NB4 (cell line): ENCODE measurements around the gene BTBD16.

Experiments used
- POLR2A ChIP-seq: IDR thresholded peaks from 2 replicates; pipeline ENCODE4 v1.6.1; 2011; ENCODE audit warnings: mild to moderate bottlenecking; ENCODE audit not compliant: insufficient read length; ENCODE audit errors: extremely low read depth
- TF ChIP-seq, protein P1 (sequence below): IDR thresholded peaks from one replicate; pipeline ENCODE4 v1.5.1; 2012; ENCODE audit warnings: low read depth, low read length
- TF ChIP-seq, protein P2 (sequence below): IDR thresholded peaks from 2 replicates; pipeline ENCODE4 v1.6.1; 2011; ENCODE audit warnings: low read depth, low read length

DNA sequence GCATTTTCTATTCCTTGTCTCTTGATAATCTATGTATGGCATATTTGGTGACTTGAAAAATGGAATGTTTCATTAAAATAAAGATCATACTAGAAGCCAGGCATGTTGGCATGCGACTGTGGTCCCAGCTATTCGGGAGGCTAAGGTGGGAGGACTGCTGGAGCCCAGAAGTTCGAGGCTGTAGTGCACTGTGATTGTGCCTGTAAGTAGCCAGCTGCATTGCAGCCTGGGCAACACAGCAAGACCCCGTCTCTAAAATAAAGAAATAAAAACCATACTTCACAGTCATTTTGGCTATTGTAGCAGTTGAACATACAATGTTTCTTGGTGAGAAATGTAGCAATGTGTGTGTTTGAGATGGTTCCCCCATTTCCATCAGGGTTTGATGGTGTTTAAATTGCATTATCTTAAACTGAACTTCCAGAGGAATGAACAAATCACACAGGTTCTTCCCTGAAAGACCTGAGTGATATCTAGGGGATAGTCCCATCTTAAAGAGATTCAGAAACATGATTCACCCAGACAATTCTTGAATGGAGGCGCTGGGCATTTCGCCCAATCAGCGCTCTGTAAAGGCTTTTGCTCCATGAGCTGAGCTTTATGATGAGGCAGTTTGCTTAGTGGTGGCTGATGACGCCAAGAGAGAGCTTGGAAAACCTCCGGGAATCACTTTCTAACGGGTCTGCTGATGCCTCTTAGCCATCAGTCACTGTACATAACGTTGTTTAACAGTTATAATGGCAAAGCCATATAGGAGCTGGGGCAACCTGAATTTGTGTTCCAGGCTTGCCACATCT is 19.4 kb upstream of the BTBD16 start:
- TF ChIP-seq, protein P1, sequence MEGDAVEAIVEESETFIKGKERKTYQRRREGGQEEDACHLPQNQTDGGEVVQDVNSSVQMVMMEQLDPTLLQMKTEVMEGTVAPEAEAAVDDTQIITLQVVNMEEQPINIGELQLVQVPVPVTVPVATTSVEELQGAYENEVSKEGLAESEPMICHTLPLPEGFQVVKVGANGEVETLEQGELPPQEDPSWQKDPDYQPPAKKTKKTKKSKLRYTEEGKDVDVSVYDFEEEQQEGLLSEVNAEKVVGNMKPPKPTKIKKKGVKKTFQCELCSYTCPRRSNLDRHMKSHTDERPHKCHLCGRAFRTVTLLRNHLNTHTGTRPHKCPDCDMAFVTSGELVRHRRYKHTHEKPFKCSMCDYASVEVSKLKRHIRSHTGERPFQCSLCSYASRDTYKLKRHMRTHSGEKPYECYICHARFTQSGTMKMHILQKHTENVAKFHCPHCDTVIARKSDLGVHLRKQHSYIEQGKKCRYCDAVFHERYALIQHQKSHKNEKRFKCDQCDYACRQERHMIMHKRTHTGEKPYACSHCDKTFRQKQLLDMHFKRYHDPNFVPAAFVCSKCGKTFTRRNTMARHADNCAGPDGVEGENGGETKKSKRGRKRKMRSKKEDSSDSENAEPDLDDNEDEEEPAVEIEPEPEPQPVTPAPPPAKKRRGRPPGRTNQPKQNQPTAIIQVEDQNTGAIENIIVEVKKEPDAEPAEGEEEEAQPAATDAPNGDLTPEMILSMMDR = no peak
- TF ChIP-seq POLR2A = no peak
- TF ChIP-seq, protein P2, sequence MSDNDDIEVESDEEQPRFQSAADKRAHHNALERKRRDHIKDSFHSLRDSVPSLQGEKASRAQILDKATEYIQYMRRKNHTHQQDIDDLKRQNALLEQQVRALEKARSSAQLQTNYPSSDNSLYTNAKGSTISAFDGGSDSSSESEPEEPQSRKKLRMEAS = no peak
